SHP77 treated with DMSO at 0.1 percent for 48 hours (cell line): ENCODE data around the gene PSMA3.

ENCODE experiments used
- DNase-seq: peaks from one replicate; lab custom pipeline; 2025; lab: John Stamatoyannopoulos, UW

Gene PSMA3

GRCh38 chr14:58299401-58300330 lies 55.0 kb downstream of the PSMA3 start:
- no peak for DNase-seq

DNA sequence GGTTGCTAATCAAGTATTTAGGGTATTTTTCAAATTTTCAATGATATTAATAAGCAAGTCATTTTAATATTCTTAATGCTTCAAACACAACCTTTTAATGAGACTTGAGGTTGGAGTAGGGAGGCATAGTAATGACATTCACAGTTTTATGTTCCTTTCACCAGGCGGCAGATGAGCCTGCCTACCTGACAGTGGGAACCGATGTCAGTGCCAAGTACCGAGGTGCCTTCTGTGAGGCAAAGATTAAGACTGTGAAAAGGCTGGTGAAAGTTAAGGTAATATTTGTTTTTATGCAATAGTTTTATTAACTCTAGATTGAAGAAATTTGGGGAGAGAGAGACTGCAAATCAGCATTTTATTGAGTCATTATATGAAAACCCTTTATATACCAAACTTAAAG lies 56.8 kb downstream of the PSMA3 start:
- DNase-seq: no peak

- no peak for DNase-seq
Observed at GRCh38 chr14:58305730-58306129, 61.1 kb downstream of the PSMA3 start.

GRCh38 chr14:58307597-58308316 lies 63.1 kb downstream of the PSMA3 start:
- DNase-seq: no peak

DNA sequence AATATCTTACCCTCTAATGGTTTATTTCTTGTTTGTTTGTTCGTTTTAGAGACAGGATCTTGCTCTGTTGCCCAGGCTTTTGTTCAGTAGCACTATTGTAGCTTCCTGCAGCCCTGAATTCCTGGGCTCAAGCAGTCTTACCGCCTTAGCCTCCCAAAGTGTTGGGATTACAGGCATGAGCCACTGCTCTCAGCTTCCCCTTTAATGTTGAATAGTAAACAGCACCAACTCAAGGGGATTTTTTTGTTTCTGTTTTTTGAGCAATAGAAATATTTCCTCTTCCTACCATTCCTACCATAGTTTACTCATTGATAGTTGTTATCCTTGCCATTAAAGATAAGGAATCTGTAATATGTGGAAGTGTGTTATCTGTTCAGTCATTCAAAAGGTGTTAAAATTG lies 64.4 kb downstream of the PSMA3 start:
- no peak for DNase-seq

DNA sequence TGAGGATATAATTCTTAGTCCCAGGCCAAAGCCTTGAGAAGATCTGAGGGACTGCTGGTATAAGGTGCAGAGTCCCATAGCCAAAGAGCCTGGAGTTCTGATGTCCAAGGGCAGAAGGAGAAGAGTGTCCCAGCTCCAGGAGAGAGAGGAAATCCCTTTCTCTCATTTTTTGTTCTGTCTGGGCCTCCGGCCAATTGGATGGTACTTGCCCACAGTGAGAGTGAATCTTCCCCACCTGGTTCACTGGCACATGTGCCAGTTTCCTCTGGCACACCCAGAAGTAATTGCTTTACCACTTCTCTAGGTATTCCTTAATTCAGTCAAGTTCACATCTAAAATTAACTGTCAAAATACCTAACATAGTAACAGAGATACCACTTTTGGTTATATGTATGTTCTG lies 69.1 kb downstream of the PSMA3 start:
- no peak for DNase-seq

- DNase-seq: no peak
Observed at GRCh38 chr14:58315606-58316005, 71.0 kb downstream of the PSMA3 start.
